ENCODE results near the gene ATP1A3.

Gene ATP1A3

GRCh38 chr19:42033413-42033812 lies 39.4 kb upstream of the ATP1A3 start:
- DNase-seq (ENCODE audit: low read depth): no peak
- no peak for TF ChIP-seq CTCF (conservative IDR thresholded peaks at IDR 0.05; ENCODE audit: low read length)
- H3K4me3 ChIP-seq (ENCODE audit: low read length): no peak overlapping the region

- H3K4me3 ChIP-seq (ENCODE audit: low read length): no peak overlapping the region
- no peak for TF ChIP-seq CTCF (conservative IDR thresholded peaks at IDR 0.05; ENCODE audit: low read length)
- no peak for DNase-seq (ENCODE audit: low read depth)
Observed at GRCh38 chr19:42032431-42032830, 38.4 kb upstream of the ATP1A3 start.

GRCh38 chr19:42030645-42031440 lies 36.8 kb upstream of the ATP1A3 start:
- H3K4me3 ChIP-seq (ENCODE audit: low read length): no peak overlapping the region
- TF ChIP-seq CTCF (conservative IDR thresholded peaks at IDR 0.05; ENCODE audit: low read length): no peak
- DNase-seq (ENCODE audit: low read depth): no peak

- H3K4me3 ChIP-seq (ENCODE audit: low read length): no peak overlapping the region
- DNase-seq (ENCODE audit: low read depth): no peak
Observed at GRCh38 chr19:42028304-42029216, 34.5 kb upstream of the ATP1A3 start.

GRCh38 chr19:42024622-42025111 lies 30.6 kb upstream of the ATP1A3 start:
- no peak for TF ChIP-seq CTCF (conservative IDR thresholded peaks at IDR 0.05; ENCODE audit: low read length)
- H3K4me3 ChIP-seq (ENCODE audit: low read length): no peak overlapping the region
- peak; percentile 90 for DNase-seq (ENCODE audit: low read depth)

More at GRCh38 chr19:42028304-42029216, 34.5 kb upstream of the ATP1A3 start:
- TF ChIP-seq CTCF (conservative IDR thresholded peaks at IDR 0.05; ENCODE audit: low read length): peak; percentile 46

- DNase-seq (ENCODE audit: low read depth): no peak
- H3K4me3 ChIP-seq (ENCODE audit: low read length): no peak overlapping the region
- no peak for TF ChIP-seq CTCF (conservative IDR thresholded peaks at IDR 0.05; ENCODE audit: low read length)
Observed at GRCh38 chr19:42023943-42024260, 29.9 kb upstream of the ATP1A3 start.
